Neural cell (in vitro differentiated cells): ENCODE results near the gene ROCK2. TPM values are rescaled to one million over a fixed set of nuclear protein-coding genes. Genes with fewer than 3 reads are reported as not detected.

Experiments used
- H2AFZ ChIP-seq: fragments of 200-600, 300-800 bp; sonication (generic), shearing (Covaris generic); 2 replicates; pipeline ENCODE4 v1.6.0; 2014; ENCODE audit warnings: low read depth, mild to moderate bottlenecking, antibody characterized with exemption, low read length, moderate library complexity
- H3F3A ChIP-seq: fragments of 200-600 bp; shearing (Covaris generic); 2 replicates; pipeline ENCODE4 v1.6.1; 2016; ENCODE audit warnings: mild to moderate bottlenecking, moderate library complexity, mixed read lengths, antibody characterized with exemption, low read length; ENCODE audit not compliant: insufficient read depth, poor library complexity, severe bottlenecking
- H3K27ac ChIP-seq: fragments of 200-600, 300-800 bp; sonication (generic), shearing (Covaris generic); 2 replicates; pipeline ENCODE4 v1.5.1; 2014; ENCODE audit warnings: mild to moderate bottlenecking, low read length, moderate library complexity
- H3K27me3 ChIP-seq: fragments of 300-800, 200-600 bp; sonication (generic), shearing (Covaris generic); 2 replicates; pipeline ENCODE4 v1.6.0; 2014; ENCODE audit warnings: mild to moderate bottlenecking, low read depth, low read length, moderate library complexity; ENCODE audit not compliant: insufficient read depth
- H3K36me3 ChIP-seq: fragments of 300-800, 200-600 bp; sonication (generic), shearing (Covaris generic); 2 replicates; pipeline ENCODE4 v1.5.1; 2014; ENCODE audit warnings: mild to moderate bottlenecking, antibody characterized with exemption, low read length, moderate library complexity; ENCODE audit not compliant: insufficient read depth
- H3K4me2 ChIP-seq: fragments of 300-800, 200-600 bp; sonication (generic), shearing (Covaris generic); 2 replicates; pipeline ENCODE4 v1.6.0; 2014; ENCODE audit warnings: mild to moderate bottlenecking, low read length
- H3K4me3 ChIP-seq: fragments of 300-800, 200-600 bp; sonication (generic), shearing (Covaris generic); 2 replicates; pipeline ENCODE4 v1.5.1; 2014; ENCODE audit warnings: mild to moderate bottlenecking, low read length, moderate library complexity
- H3K79me2 ChIP-seq: fragments of 200-600 bp; shearing (Covaris generic); replicated peaks from 2 replicates; pipeline ENCODE4 v1.6.0; 2014; ENCODE audit warnings: mild to moderate bottlenecking, low read length, moderate library complexity; ENCODE audit not compliant: insufficient read depth
- H3K9ac ChIP-seq: fragments of 300-800, 200-600 bp; sonication (generic), shearing (Covaris generic); 2 replicates; pipeline ENCODE4 v1.6.1; 2016; ENCODE audit warnings: mild to moderate bottlenecking, low read length, mixed read lengths
- H3K9me2 ChIP-seq: fragments of 200-600 bp; shearing (Covaris generic); 2 replicates; pipeline ENCODE4 v1.6.1; 2016; ENCODE audit warnings: mild to moderate bottlenecking, low read length, mixed read lengths; ENCODE audit not compliant: insufficient read depth
- H3K9me3 ChIP-seq: fragments of 200-600, 300-800 bp; sonication (generic), shearing (Covaris generic); 2 replicates; pipeline ENCODE4 v1.6.1; 2016; ENCODE audit warnings: mild to moderate bottlenecking, mixed run types, low read length, moderate library complexity, mixed read lengths
- H4K20me1 ChIP-seq: fragments of 200-600 bp; shearing (Covaris generic); 2 replicates; pipeline ENCODE4 v1.6.1; 2016; ENCODE audit warnings: mild to moderate bottlenecking, mixed run types; ENCODE audit not compliant: insufficient read depth
- EP300 ChIP-seq: fragments of 450-650 bp; conservative IDR thresholded peaks from 2 replicates; pipeline ENCODE4 v1.6.1; 2014; ENCODE audit warnings: antibody characterized with exemption, mild to moderate bottlenecking, moderate library complexity; ENCODE audit not compliant: poor library complexity, severe bottlenecking
- EZH2 ChIP-seq: fragments of 200-600, 300-800 bp; shearing (Covaris generic), sonication (generic); IDR thresholded peaks from 2 replicates; pipeline ENCODE4 v1.6.1; 2014; ENCODE audit warnings: antibody characterized with exemption, low read length, borderline replicate concordance, mild to moderate bottlenecking; ENCODE audit not compliant: insufficient read depth, poor library complexity, severe bottlenecking
- MXI1 ChIP-seq: fragments of 450-650 bp; conservative IDR thresholded peaks from 2 replicates; pipeline ENCODE4 v1.6.1; 2014; ENCODE audit warnings: antibody characterized with exemption, mild to moderate bottlenecking; ENCODE audit not compliant: poor library complexity, severe bottlenecking
- POLR2AphosphoS5 ChIP-seq: IDR thresholded peaks from 2 replicates; pipeline ENCODE4 v1.6.1; 2012
- RAD21 ChIP-seq: fragments of 450-650 bp; conservative IDR thresholded peaks from 2 replicates; pipeline ENCODE4 v1.6.1; 2014; ENCODE audit warnings: antibody characterized with exemption, mild to moderate bottlenecking, moderate library complexity
- REST ChIP-seq: IDR thresholded peaks from 2 replicates; pipeline ENCODE4 v1.6.1; 2012; ENCODE audit warnings: borderline replicate concordance
- SMC3 ChIP-seq: fragments of 450-650 bp; conservative IDR thresholded peaks from 2 replicates; pipeline ENCODE4 v1.6.1; 2014; ENCODE audit warnings: antibody characterized with exemption, mild to moderate bottlenecking, moderate library complexity; ENCODE audit not compliant: poor library complexity
- TAF1 ChIP-seq: IDR thresholded peaks from 2 replicates; pipeline ENCODE4 v1.6.1; 2012; ENCODE audit warnings: low read depth
- polyA plus RNA-seq: library from polyadenylated mRNA; depleted of rRNA; stranded (reverse); fragments of >200 nt; gene quantifications from 2 replicates; pipeline ENCODE4 v1.2.3, GENCODE V29; 2014
- TF ChIP-seq, protein P1 (sequence below): fragments of 450-650 bp; IDR thresholded peaks from 2 replicates; pipeline ENCODE4 v1.5.1; 2014; ENCODE audit warnings: antibody characterized with exemption, mild to moderate bottlenecking, moderate library complexity; ENCODE audit not compliant: poor library complexity, severe bottlenecking

ROCK2 gene
- polyA plus RNA-seq, 1 donor from 2014 or later: 25.7 TPM

GRCh38 chr2:11179899-11180298, 164.5 kb downstream of the ROCK2 start:
- no peaks in the 10 kb centered on the region for H3K9me2 ChIP-seq
- no peaks in the 10 kb centered on the region for H3K9me3 ChIP-seq
- no peaks in the 10 kb centered on the region for H3F3A ChIP-seq
- no peak overlapping the region for H3K4me3 ChIP-seq
- no peak overlapping the region for H3K27ac ChIP-seq
- H3K79me2 ChIP-seq: no peaks in the 10 kb centered on the region
- H2AFZ ChIP-seq: no peak overlapping the region
- peaks cover 6% of the 10 kb centered on the region for H3K36me3 ChIP-seq
- H3K27me3 ChIP-seq: no peaks in the 10 kb centered on the region
- no peaks in the 10 kb centered on the region for H4K20me1 ChIP-seq
- H3K9ac ChIP-seq: no peak overlapping the region
- TF ChIP-seq EP300 (no peak), RAD21 (no peak), MXI1 (no peak), SMC3 (no peak), TAF1 (no peak), POLR2AphosphoS5 (no peak), EZH2 (no peak), REST (no peak)
- TF ChIP-seq, protein P1, sequence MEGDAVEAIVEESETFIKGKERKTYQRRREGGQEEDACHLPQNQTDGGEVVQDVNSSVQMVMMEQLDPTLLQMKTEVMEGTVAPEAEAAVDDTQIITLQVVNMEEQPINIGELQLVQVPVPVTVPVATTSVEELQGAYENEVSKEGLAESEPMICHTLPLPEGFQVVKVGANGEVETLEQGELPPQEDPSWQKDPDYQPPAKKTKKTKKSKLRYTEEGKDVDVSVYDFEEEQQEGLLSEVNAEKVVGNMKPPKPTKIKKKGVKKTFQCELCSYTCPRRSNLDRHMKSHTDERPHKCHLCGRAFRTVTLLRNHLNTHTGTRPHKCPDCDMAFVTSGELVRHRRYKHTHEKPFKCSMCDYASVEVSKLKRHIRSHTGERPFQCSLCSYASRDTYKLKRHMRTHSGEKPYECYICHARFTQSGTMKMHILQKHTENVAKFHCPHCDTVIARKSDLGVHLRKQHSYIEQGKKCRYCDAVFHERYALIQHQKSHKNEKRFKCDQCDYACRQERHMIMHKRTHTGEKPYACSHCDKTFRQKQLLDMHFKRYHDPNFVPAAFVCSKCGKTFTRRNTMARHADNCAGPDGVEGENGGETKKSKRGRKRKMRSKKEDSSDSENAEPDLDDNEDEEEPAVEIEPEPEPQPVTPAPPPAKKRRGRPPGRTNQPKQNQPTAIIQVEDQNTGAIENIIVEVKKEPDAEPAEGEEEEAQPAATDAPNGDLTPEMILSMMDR: no peak
- no peak overlapping the region for H3K4me2 ChIP-seq

DNA sequence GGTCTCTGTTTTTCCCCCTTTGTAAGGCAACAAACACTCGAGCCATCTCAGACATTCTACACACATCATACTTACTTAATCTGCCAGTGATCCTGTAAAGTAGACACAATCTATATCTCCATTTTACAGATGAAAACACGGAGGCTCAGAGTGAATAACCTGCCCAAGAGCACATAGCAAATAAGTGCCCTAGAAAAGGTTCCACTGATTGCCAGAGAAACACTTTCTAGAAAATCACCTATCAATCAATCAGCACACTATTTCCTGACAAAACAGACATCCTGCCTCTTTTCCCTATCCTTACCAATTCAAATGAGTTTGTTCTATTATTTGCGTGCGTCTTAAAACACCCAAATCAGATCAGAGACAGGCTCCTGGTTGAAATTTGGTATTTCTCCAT, 165.2 kb downstream of the ROCK2 start:
- Histone ChIP-seq H3K36me3 (peaks cover 6% of the 10 kb centered on the region), H3K27ac (no peak overlapping the region), H3K4me3 (no peak overlapping the region), H3K9ac (no peak overlapping the region), H3F3A (no peaks in the 10 kb centered on the region), H3K27me3 (no peaks in the 10 kb centered on the region), H4K20me1 (no peaks in the 10 kb centered on the region), H3K9me2 (no peaks in the 10 kb centered on the region), H3K79me2 (no peaks in the 10 kb centered on the region), H2AFZ (no peak overlapping the region), H3K4me2 (no peak overlapping the region), H3K9me3 (no peaks in the 10 kb centered on the region)
- TF ChIP-seq RAD21: no peak
